NOMO-1 treated with DMSO at 0.1 percent for 48 hours (cell line): ENCODE results near the gene ENTPD1.
A peak's percentile ranks its signal among the peaks of the same experiment; 100 is the strongest.
"Not testable (repeated sequence)": the region's sequence is repeated elsewhere in the genome, so short reads cannot be mapped to it uniquely, and the experiment has no call there.

ENCODE experiments used
- DNase-seq: peaks from one replicate; lab custom pipeline; 2025; ENCODE audit not compliant: unreplicated experiment; lab: John Stamatoyannopoulos, UW

Gene ENTPD1

DNA sequence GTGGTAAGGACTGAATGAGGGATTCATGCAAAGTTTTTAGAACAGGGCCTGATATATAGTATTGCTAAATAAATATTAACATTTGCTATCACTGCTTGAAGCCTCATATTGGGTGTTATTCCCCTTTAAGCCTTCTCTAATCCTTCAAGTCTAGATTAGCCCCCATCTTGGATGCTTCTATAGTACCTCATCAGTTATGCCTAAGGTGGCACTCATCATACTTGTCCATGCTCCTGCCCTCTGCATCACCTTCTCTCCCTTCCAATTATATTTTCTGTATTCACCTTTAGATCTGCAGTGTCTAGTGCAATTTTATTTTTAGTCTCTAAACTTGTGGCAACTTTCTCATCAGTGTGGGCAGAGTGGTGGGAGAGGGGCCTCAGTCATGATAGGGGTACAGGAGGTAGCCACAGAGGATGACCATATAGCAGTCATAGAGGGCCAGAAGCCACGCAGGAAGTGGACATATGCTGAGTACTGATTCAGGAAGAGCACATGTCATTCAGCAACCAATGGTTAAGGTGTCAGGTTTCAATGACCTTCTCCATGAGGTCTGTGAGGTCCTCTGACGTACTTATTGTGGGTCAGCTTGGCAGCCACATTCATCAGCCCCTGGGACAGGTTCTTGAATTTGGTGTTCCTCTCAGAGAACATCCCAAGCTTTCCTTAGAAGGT lies 2.5 kb downstream of the ENTPD1 start:
- DNase-seq: no peak

DNA sequence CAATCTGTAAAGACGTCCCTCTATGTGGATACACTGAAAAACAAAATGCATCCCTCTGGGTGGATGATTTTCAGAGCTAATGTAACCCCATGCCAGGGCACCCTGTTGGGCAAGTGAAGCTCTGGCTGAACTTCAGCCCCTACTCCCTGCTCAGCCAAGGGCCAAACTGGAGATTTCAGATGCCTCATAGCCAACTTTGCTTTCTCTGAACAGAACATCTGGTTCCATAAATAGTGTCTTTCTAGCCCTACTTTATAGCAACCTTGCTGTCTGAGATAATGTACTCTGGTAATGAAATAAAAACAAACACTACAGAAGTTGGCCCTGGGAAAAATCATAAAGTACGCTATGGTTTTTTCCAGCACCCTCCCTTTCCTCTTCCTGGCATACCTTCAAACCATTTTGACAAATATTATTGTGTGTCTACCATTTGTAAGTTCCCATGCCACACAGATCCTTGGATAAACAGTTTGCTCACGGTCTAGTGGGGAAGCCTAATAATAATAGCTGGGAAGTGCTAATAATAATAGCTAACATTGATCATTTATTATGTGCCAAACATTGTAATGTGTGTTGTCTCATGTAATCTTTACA lies 3.4 kb downstream of the ENTPD1 start:
- DNase-seq: no peak

DNA sequence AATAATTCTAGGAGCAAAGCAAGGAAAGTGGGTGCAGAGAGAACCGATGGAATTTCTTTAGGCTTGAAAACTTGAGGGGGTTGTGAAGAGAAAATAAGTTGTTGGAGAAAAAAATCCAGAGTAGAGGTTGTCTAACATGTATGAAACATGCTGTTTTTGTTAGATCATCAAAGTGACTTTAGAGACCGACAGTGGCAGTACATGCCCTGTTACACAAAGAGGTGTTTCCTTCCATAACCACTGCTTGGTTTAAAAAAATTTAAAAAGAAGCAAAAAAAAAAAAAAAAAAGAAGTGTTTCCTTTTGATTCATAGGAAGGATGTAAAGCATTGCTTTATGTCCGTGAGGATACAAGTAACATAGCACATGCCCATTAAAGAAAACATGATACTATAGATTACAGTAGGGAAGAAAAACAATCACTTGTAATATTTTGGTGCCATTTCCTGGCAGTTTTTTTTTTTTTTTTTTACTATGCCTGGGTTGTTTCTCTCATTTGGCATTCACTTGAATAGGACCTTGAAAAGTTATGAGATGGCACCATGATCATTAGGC lies 6.1 kb downstream of the ENTPD1 start:
- DNase-seq: no peak

DNA sequence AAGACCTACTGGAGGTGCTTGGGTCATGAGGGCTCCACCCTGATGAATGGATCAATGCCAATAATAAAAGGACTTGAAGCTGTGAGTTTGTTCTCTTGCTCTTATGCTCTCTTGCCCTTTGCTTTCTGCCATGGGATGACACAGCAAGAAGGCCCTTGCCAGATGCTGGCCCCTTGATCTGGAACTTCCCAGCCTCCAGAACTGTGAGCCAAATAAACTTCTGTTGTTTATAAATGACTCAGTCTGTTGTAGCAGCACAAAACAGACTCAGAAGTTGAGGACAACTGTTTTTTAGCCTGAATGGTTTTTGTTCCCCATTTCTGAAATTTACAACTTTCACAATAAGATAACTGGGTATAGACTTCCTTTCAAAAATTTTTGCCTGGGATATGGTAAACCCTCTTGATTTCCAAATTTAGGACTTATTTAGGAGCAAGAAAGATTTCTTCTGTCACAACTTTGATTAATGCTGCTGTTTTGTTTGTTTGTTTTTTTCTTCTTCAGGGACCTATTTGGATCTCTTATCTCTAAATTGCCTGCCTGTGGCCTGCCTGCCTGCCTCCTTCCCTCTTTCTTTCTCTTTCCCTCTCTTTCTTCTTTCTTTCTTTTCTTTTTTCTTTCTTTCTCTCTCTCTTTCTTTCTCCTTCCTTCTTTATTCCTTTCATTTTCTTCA lies 12.1 kb downstream of the ENTPD1 start:
- DNase-seq: peak; percentile 88

DNA sequence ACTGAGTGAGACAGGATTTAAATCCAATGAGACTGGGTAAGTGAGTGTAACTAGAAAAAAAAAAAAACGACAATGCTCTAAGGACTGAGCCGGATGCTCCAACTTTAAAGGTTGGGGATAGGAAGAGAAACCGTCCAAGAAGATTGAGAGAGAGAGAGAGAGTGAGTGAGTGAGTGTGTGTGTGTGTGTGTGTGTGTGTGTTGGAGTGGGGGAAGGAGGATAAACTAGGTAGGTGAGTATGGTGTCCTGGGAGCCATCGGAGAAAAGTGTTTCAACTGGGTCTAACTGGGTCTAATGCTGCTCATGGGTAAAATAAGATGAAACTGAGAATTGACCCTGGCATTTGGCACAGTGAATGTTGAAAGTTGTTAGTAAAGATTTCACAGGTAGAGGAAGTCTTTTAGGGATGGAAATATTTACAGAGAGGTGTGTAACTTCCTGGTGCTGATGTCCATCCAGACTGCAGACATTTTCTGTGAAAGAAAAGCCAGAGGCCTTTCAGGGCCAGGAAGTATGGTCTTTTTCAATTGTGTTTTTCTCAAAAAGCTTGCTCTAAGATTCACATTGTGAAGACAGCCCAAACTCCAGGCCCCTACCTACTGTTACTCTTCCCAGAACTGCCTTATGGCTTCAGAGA lies 14.2 kb downstream of the ENTPD1 start:
- DNase-seq: no peak

DNA sequence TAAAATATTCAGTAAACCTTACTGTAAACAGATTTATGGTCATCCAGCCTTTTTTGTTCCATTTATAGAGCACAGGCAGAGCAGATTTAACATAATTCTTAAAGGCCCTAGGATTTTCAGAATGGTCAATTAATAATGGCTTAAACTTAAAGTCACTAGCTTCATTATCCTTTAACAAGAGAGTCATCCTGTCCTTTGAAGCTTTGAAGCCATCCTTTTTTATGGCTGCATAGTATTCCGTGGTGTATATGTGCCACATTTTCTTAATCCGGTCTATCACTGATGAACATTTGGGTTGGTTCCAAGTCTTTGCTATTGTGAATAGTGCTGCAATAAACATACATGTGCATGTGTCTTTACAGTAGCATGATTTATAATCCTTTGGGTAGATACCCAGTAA lies 17.5 kb downstream of the ENTPD1 start:
- not testable (repeated sequence) for DNase-seq

DNA sequence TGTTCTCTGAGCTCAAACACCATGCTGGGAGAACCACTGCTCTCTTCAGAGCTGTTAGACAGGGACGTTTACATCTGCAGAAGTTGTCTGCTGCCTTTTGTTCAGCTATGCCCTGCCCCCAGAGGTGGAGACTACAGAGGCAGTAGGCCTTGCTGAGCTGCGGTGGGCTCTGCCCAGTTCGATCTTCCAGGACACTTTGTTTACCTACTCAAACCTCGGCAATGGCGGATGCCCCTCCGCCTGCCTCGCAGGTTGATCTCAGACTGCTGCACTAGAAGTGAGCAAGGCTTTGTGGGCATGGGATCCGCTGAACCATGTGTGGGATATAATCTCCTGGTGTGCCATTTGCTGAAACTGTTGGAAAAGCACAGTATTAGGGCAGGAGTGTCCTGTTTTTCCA lies 21.7 kb downstream of the ENTPD1 start:
- not testable (repeated sequence) for DNase-seq

DNA sequence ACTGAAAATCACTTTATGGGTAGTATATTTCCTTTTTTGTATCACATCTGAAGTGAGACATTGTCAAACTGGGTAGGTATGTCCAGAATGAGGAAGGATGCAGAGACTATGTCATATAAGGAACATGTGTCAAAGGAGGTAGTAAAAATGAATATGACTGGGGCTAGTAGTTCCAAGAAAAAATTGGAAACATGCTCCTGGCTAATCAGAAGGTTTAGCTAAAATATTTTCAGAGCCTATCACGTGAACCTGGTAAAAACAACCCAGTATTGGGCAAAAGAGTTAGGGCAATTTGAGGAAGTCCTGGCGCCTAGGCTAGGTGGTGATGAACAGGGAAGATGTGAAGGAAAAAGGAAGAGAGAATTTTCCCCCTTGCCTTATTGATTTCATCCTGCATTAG lies 26.4 kb downstream of the ENTPD1 start:
- peak; percentile 76 for DNase-seq

DNA sequence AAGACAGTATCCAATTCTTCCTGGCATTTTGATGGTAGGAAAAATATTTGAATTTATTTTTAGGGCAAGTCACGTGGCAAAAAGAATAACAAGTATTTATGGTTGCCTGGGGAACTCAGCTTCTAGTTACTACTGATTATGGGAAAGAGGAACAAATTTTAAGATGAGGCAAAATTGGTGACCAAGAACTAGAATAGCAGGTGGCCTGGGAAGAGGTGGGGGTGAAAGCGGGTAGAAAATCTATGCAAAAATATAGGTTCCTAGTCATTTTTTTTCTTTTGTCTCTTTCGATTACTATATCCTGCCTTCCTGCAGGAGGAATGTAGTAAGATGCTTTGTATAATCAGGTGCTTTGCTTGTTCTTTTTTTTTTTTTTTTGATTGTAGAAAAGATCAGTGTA lies 27.8 kb downstream of the ENTPD1 start:
- peak; percentile 55 for DNase-seq

DNA sequence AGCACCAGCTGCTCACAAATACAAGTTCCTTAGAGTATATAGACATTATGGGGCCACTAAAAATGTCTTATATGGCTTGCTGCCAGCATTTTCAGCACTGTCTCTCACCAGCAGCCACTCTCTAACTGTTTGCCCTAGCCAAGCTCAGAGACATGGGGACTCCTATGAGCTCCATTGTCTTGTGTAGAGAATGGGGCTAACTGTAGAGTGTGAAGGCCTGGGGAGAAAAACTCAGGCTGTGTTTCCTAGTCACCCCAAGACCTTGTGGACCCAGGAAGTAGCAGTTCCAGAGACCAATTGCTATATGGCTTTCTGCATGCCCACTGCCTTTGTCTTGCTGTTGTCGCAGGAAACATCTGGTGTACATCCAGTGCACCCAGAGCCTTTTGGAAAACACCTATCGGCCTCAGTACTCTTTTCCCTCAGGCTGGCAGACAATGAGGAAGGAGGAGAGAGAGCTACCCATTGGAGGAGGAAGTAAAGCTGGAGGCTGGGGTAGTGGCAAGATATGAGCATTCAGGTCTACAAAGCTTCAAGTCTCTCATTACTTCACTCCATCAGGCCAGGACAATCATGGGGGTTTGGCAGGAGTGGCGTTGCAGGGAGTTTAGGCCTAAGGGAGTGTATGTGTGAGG lies 28.4 kb downstream of the ENTPD1 start:
- no peak for DNase-seq

DNA sequence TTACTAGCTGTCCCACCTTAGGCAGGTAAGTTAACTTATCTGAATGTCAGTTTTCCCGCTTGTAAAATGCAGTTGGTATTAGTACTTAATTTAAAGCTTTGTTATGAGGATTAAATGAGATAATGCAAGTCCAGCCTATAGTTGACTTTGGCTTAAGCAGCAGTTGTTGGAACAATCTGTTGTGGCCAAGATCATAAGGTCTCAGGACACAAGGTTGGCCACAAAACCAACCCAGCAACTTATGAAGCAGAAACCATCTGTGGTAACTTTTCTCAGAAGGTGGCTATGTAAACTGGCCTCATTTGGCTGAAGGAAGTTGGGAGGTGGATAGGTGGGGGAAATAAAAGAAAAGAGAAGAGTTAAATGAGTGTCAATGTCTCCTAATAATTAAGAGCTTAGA lies 29.4 kb downstream of the ENTPD1 start:
- DNase-seq: no peak

DNA sequence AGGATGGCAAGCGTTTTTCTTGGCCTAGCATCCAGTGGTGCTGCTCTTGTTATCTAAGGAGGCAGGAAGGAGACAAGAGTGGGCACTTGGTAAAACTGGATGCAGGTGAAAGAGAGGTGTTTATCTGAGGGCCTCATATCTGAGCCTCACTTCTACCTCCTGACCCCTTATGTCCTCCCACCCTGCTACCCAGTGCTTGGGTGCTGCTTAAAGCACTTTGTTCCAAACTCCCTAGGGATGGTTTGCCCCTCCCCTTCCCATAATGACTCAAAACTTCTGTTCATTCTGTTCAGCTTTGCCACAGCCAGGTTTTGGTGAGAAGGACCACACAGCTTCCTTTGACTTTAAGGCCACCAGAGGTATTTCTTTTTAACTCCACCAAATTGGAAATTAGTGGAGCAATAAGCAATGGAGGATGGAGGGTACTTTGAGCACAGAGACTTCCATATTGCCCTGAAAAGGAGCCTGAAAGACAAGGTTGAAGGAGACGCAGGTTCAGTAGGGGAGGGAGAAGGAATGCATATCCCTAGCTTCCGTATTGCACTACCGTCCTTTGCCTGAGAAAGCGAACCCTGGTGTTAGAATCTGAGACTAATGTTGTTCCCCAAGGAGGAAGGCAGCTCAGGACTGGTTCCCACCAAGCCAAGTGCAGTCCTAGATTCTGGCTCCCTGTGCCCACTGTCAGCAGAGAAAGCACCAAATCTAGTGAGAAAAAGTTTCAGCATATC lies 30.1 kb downstream of the ENTPD1 start:
- no peak for DNase-seq

DNA sequence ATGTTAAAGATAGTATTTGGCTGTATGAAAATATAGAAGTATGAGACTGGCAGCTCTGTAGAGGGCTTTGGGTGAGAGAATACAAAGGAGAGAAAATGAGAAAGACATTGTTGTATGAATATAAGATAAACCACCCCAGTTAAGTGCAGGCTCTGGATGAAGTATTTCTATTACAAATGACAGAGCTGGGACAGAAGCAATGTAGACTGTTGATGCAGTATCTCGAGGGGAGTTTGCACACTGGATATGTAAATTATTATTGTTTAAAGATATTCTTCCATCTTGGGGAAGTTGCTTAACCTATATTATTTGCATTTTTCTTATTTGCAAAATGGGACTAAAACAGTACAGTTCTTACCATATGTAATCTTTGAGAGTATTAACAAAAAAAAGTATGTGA lies 31.5 kb downstream of the ENTPD1 start:
- DNase-seq: no peak

DNA sequence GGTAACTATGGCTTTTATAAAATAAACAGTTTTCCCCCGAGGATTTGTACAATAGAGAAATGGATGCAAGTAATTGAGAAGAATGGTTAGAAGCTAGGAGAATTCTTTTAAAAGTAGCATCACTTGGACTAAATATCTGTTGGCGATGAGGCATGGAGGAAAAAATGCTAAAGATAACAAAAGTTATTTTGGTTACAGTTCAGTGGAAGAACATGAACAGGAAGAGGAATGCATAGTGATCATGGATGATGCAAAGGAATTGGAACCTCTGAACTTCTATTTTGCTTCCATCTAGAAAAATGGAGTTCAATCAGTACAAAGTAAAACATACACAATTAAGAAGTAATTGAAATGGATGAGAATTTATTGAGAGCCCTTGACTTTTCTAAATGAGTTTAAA lies 32.9 kb downstream of the ENTPD1 start:
- DNase-seq: no peak

DNA sequence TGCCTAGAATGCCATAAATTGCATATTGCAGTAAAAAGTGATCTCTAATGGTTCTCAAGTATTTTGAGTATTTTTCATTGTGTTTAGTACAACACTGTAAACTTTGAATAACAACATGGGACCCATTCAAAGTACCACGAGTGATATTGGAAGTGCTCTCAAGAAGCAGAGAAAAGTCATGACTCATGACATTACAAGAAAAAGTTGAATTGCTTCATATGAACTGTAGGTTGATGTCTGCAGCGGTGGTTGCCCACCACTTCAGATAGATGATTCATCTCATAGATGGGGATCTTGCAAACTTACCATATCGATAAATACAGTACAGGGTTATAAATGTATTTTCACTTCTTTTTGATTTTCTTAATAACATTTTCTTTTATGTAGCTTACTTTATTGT lies 33.9 kb downstream of the ENTPD1 start:
- DNase-seq: peak; percentile 53

DNA sequence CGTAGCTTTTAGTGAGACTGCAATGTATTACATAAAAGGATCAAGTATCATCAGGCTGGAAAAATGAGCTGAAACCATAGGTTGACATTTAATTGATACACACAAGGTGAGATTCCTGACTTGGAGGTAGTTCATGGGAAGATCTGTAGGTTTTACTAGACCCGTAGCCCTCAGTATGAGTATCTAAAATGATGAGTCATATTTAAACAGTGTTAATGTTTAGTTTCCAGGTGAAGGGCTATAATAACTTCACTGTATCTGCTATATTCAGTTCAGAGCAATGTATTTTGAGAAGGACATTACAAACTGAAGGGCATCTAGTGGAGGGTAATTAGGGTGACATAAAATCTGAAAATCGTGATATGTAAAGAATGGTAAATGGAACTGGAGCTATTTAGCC lies 35.0 kb downstream of the ENTPD1 start:
- no peak for DNase-seq

DNA sequence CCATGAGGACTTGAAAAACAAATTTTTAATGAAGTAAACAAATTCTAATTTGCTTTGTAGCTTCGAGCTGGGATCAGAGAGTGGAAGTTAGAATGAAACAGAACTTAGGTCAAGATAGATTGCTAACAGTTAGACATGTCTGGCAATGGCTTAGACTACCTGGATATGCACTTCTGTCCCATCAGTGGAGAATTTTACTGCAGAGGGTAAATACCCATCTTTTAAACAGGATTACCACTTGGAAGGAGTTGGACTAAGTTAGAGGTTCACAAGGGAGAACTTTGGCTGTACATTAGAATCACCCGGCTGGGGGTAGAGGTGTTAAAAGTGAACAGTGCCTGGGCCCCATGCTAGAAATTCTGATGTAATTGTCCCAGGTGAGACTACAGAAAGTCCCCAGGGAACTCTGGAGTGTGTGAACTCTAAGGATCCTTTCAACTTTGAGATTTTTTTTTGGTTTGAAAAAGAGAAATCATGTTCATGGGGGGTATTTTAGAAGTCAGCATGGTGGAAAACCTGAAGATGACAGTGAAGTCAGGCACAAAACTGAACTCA lies 35.5 kb downstream of the ENTPD1 start:
- no peak for DNase-seq

DNA sequence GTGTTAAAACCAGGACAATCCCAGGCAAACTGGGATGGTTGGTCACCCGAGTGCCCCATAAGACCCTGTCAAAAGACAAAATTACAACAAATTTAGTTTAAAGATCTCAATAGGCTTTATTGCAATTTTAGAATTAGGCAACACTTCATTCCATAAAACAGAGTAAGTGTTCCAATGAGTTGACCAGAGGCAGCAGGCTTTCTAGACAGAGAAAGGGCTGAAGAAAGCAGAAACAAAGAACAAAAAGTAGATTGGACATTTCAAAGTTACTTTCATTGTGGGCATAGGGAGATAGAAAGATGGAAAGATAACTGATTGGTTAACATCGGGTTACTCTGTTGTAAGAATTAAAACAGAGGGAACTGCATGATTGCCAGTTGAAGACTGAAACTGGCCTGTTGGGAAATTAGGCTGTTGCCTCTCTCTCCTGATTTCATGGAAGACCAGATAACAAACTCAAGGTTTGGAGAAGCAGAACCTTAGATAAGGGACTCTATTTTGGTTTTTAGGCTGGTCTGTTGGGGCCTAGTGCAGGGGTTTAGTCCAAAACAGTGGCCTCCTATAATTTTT lies 36.3 kb downstream of the ENTPD1 start:
- peak; percentile 63 for DNase-seq

DNA sequence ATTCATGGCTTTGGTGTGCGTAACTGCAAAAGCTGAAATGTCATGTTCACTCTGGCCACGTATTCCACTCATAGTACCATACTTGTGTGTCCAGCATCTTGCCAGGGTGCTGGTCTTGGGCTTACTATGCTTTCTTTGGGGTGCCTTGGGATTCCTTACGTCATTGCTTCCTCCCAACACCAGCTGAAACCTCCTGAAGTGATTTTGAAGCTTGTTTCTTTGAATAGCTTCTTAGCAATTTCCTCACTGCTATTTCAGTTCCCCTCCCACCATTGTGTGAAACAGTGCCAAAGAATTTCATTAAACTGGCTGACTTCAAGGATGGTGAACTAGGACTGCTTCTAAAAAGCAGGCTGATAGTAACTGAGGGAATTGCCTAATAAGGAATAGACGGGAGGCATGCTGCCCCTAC lies 36.9 kb downstream of the ENTPD1 start:
- DNase-seq: peak; percentile 43
